Esophagus squamous epithelium (tissue), 5 donors: Measurements from ENCODE around the gene HAL. TPM values are rescaled to one million over a fixed set of nuclear protein-coding genes. Genes with fewer than 3 reads are reported as not detected.

Experiments
- DNase-seq: peaks from one replicate; lab custom pipeline; 2025; lab: John Stamatoyannopoulos, UW
- H3K27ac ChIP-seq, 4 donors: fragments of 200-600 bp; sonication (generic); one replicate each; pipeline ENCODE4 v1.5.1; 2016 to 2019; ENCODE audit warnings: mild to moderate bottlenecking in 1 of 4
- H3K27me3 ChIP-seq, 4 donors: fragments of 200-600 bp; sonication (generic); 1 replicate in 3 of 4; 2 replicates in 1 of 4; pipeline versions ENCODE4 v1.5.1 to v1.6.0; 2017 to 2021; ENCODE audit warnings: antibody characterized with exemption in 1 of 4
- H3K36me3 ChIP-seq, 3 donors: fragments of 200-600 bp; sonication (generic); one replicate each; pipeline ENCODE4 v1.5.1; 2016 to 2019
- H3K4me1 ChIP-seq, 3 donors: fragments of 200-600 bp; sonication (generic); one replicate each; pipeline ENCODE4 v1.5.1; 2017 to 2019
- H3K4me3 ChIP-seq, 4 donors: fragments of 200-600 bp; sonication (generic); 1 replicate in 3 of 4; 2 replicates in 1 of 4; pipeline ENCODE4 v1.5.1; 2016 to 2019; ENCODE audit warnings: mild to moderate bottlenecking in 2 of 4, moderate library complexity in 1 of 4
- H3K9me3 ChIP-seq, 3 donors: fragments of 200-600 bp; sonication (generic); one replicate each; pipeline ENCODE4 v1.5.1; 2016 to 2019
- POLR2A ChIP-seq, 4 donors: fragments of 450-650 bp; IDR thresholded peaks; one replicate each; pipeline ENCODE4 v1.6.1; 2017; ENCODE audit warnings: antibody characterized with exemption in 4 of 4, mild to moderate bottlenecking in 4 of 4, moderate library complexity in 3 of 4
- WGBS, 2 donors: methylation state at CpG; one replicate each; pipeline ENCODE4 v1.1.5; 2018; 5-methylcytosine and 5-hydroxymethylcytosine counted together
- intact Hi-C: fragments of 100-400 bp; cut with DNase I; formaldehyde crosslinking; loops from one replicate; pipeline ENCODE4 v1.15.0; 2022
- total RNA-seq, 4 donors: library from RNA; depleted of rRNA; stranded (reverse); fragments of >200 nt; gene quantifications; one replicate each; pipeline ENCODE4 v1.1.0, GENCODE V29; 2016
- TF ChIP-seq, protein P1 (sequence below), 6 experiments: fragments of 450-650 bp in 4 of 6; fragments of 200-600 bp in 2 of 6; sonication (generic) in 2 of 6; IDR thresholded peaks; one replicate each; pipeline ENCODE4 v1.5.1; 2016 to 2019; ENCODE audit warnings: antibody characterized with exemption in 6 of 6, mild to moderate bottlenecking in 4 of 6, moderate library complexity in 4 of 6
- donor health status: DM: yes; HTN: yes; CAD: no.

HAL gene
- total RNA-seq, 4 donors from 2014 or later, result 0.21 to 2.2 (median 0.32) TPM

DNA sequence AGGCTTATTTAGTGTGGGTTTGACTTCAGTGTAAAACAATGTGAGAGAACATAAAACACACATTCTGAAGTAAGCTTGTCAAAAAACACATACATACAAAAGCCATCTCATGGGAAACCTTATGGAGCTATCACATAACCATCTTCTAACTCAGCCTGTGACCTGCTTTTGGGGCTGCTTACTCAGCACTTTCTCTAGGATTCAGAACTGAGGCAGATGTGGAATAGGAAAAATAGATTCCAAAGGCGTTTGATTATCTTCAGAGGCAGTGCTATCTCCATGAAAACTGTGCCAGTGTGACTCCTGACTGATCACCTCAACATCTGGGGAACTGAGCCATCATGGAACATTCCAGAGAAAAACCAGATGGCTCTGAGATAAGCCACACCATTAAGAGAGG lies 13.5 kb downstream of the HAL start:
- no peaks in the 10 kb centered on the region for H3K27me3 ChIP-seq
- WGBS, 2 donors, result 77 to 100% methylated on average over 1 of the region's 1 CpG
- DNase-seq, result no peak
- no peak overlapping the region for H3K4me3 ChIP-seq
- TF ChIP-seq, protein P1, sequence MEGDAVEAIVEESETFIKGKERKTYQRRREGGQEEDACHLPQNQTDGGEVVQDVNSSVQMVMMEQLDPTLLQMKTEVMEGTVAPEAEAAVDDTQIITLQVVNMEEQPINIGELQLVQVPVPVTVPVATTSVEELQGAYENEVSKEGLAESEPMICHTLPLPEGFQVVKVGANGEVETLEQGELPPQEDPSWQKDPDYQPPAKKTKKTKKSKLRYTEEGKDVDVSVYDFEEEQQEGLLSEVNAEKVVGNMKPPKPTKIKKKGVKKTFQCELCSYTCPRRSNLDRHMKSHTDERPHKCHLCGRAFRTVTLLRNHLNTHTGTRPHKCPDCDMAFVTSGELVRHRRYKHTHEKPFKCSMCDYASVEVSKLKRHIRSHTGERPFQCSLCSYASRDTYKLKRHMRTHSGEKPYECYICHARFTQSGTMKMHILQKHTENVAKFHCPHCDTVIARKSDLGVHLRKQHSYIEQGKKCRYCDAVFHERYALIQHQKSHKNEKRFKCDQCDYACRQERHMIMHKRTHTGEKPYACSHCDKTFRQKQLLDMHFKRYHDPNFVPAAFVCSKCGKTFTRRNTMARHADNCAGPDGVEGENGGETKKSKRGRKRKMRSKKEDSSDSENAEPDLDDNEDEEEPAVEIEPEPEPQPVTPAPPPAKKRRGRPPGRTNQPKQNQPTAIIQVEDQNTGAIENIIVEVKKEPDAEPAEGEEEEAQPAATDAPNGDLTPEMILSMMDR (IDR thresholded peaks at IDR 0.05), result no peak
- TF ChIP-seq POLR2A (IDR thresholded peaks at IDR 0.05), result no peak
- no peaks in the 10 kb centered on the region for H3K4me1 ChIP-seq
- no peak overlapping the region for H3K27ac ChIP-seq
- no peaks in the 10 kb centered on the region for H3K9me3 ChIP-seq
- H3K36me3 ChIP-seq, result no peaks in the 10 kb centered on the region
- intact Hi-C loops, result no loop called here

DNA sequence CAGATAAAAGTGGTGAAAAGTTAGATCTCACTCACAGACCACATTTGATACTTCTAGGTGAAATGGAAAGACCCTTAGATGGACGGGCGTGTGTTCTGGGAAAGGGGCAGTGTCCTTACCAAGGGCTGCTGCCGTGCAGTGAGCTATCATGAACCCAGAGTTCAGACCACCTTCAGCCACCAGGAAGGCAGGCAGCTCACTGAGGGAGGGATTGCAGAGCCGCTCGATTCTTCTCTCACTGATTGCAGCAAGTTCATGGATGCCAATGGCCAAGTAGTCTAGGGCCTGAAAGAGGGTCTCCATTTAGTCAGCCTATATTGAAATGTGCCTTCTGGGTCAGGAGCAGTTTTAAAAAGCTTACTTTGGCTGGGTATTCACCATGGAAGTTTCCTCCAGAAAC lies 15.7 kb downstream of the HAL start:
- H3K36me3 ChIP-seq, result no peaks in the 10 kb centered on the region
- H3K27ac ChIP-seq, result no peak overlapping the region
- no peaks in the 10 kb centered on the region for H3K4me1 ChIP-seq
- H3K9me3 ChIP-seq, result no peaks in the 10 kb centered on the region
- intact Hi-C loops, result no loop called here
- H3K27me3 ChIP-seq, result no peaks in the 10 kb centered on the region
- 95 to 98% methylated on average over 5 of the region's 5 CpGs for WGBS, 2 donors
- H3K4me3 ChIP-seq, result no peak overlapping the region
- DNase-seq, result no peak
- TF ChIP-seq, protein P1 (IDR thresholded peaks at IDR 0.05), result no peak
- TF ChIP-seq POLR2A (IDR thresholded peaks at IDR 0.05), result no peak

DNA sequence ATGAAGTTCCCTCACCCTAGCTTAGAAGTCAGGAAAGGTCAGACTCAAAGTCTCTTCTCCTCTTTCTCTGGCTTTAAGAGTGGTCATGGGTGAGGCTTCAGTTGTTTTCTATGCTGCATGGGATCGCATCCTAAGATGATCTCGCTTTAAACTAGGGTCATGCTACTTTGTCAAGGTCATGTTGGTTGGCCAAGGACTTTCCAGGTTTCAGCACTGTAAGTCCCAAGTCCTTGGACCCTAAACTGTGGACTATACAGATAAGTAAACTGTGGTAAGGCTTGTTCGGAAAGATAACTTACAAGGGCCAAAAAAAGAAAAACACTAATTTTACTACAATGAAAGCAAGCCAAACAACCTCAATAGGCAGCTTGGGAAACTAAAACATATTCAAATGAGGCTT lies 17.4 kb downstream of the HAL start:
- no peaks in the 10 kb centered on the region for H3K27me3 ChIP-seq
- no peaks in the 10 kb centered on the region for H3K9me3 ChIP-seq
- DNase-seq, result no peak
- no peak overlapping the region for H3K27ac ChIP-seq
- no peaks in the 10 kb centered on the region for H3K36me3 ChIP-seq
- TF ChIP-seq POLR2A (IDR thresholded peaks at IDR 0.05), result no peak
- TF ChIP-seq, protein P1 (IDR thresholded peaks at IDR 0.05), result no peak
- no peaks in the 10 kb centered on the region for H3K4me1 ChIP-seq
- intact Hi-C loops, result no loop called here
- no peak overlapping the region for H3K4me3 ChIP-seq
- WGBS, 2 donors, result 73 to 95% methylated on average over 3 of the region's 3 CpGs

DNA sequence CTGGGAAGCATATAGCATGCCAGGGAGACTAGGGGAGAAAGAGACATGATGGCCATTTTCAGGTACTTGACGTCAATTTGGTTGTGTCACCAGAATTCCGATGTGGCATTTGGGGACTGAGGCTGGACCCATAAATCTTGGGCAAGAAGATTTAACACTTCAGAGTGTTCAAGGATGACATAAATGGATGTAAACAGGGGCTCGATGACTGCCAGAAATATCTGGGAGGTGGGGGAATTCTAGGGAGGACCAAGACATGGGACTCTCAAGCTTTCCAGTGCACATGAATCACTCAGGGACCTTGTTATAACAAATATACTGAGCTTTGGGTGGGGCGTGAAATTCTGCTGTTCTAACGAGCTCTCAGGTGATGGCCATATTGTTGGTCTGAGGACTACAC lies 17.8 kb downstream of the HAL start:
- Histone ChIP-seq H3K27me3 (no peaks in the 10 kb centered on the region), H3K4me3 (no peak overlapping the region), H3K9me3 (no peaks in the 10 kb centered on the region), H3K27ac (no peak overlapping the region), H3K36me3 (no peaks in the 10 kb centered on the region), H3K4me1 (no peaks in the 10 kb centered on the region)
- TF ChIP-seq, protein P1 (IDR thresholded peaks at IDR 0.05), result no peak
- no peak for TF ChIP-seq POLR2A (IDR thresholded peaks at IDR 0.05)
- intact Hi-C loops, result no loop called here
- DNase-seq, result no peak
- WGBS, 2 donors, result 82 to 91% methylated on average over 5 of the region's 5 CpGs

DNA sequence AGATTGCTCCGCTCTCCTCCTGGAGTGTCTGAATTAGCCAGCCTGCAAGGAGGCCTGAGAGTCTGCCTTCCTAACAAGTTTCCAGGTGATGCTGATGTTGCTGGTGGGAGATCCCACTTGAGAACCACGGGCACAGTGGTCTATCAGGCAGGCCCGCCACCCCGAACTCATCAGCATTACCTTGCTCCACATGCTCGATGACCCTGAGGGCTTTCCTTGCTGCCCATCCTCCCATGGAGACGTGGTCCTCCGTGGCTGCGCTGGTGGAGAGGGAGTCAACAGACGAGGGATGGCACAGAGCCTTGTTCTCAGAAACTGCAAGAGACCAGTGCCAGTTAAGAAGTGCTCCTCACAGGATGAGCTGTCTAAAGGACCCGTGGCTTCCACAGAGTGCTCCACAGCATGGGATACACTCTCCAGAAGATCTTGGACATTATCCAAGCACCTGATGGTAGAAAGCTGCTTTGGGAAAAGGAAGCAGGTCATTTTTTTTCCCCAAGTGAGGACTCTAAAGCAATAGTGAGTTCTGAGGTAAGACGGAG lies 18.3 kb downstream of the HAL start:
- intact Hi-C loops, result no loop called here
- Histone ChIP-seq H3K36me3 (no peaks in the 10 kb centered on the region), H3K9me3 (no peaks in the 10 kb centered on the region), H3K4me1 (no peaks in the 10 kb centered on the region), H3K4me3 (no peak overlapping the region), H3K27me3 (no peaks in the 10 kb centered on the region), H3K27ac (no peak overlapping the region)
- 75 to 95% methylated on average over 7 to 9 of the region's 11 CpGs for WGBS, 2 donors
- no peak for DNase-seq
- TF ChIP-seq, protein P1 (IDR thresholded peaks at IDR 0.05), result no peak
